Amniotic stem cell (primary cell): ENCODE results near the gene HOXA6.

Experiments
- DNase-seq: peaks from one replicate; lab custom pipeline; 2025; lab: John Stamatoyannopoulos, UW

Gene HOXA6

DNA sequence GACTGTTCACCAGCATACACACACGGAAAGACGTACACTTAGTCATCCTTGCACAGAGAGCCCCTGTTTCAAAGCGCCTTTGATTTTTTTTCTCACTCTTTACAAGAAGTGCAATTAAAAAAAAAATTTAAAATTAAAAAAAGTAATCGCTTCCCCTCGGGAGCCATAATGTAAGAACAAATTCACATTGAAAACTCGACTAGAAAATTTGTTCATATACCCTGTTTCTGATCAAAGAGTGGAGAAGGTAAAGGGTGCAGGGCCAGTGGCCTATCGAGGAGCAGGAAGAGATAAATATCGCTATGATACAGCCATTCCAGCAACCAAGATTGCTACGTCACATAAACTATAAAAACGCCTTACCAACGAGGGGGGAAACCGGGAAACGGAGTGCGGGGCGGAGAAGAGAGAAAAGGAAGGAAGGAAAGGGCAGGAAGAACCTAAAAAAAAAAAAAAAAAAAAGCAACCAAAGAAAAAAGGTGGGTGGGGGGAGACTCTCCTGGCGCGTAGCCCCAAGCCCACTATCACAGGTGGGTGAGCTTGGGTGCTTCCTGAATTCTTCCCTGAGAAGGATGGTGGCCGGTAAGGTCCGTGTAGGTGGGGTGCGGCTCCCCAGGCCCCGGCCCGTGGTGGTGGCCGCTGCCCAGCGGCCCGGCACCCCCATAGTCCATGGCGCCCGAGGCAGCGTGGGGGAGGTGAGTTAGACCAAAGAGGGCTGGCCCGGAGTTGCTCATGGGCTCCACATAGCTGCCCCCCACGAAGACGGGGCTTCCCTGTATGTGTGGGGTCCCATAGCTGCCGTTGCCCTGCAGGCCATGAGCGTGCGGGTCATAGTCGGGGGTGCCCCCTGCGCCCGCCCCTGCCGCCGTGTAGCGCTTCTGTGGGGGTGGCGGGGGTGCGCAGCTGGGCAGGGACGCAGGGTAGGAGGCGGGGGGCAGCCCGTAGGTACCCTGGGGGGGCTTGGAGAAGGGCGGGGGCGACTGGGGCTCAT lies 39.9 kb downstream of the HOXA6 start:
- DNase-seq: no peak

DNA sequence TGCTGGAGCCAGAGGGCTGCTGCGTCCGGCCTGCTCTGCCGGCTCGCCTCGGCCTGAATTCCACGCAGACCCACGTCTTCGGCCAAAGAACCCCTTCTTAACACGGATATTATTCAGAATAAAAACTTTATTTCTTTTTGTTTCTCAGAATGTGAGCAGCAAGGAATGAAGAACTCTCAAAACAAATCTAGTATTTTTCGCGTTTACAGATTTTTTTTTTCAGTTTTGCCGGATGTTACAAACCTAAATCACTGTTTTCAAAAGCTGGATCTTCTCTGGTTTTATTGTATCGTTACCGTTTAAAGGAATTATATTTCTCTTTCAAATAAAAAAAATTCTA lies 40.7 kb downstream of the HOXA6 start:
- no peak for DNase-seq

DNA sequence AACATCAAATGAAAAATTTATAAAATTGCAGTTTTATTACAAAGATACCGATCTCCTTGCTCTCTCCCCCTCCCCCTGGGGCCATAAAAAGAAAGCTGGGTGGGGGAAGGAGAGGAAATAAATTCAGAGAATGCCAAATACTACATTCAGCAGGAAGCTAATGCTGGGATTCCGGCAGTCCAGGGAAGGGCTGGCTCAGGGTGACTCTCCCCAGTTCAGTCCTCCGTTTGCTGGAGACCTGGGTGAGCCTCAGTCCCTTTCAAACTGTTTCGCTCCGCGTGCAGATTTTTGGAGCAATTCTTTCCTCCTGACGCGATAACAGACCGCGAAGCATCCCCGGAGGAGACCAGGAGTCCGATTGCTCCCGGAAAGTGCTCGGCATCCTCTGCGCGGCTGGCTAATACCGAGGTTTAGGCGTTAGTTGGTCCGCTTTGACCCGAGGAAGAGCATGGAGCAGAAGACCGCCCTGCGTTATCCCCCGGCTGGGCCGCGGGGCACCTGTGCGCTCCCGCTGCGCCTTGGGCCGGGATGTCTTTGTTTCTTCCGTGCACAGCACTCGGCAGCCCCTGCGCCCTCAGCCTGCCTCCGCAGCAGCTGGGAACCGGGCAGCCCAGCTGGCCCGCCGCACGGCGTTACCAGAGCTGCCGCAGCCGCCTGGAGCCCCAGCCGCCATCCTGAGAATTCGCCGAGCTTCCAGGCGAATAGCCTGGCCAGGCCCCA lies 41.2 kb downstream of the HOXA6 start:
- DNase-seq: no peak

DNA sequence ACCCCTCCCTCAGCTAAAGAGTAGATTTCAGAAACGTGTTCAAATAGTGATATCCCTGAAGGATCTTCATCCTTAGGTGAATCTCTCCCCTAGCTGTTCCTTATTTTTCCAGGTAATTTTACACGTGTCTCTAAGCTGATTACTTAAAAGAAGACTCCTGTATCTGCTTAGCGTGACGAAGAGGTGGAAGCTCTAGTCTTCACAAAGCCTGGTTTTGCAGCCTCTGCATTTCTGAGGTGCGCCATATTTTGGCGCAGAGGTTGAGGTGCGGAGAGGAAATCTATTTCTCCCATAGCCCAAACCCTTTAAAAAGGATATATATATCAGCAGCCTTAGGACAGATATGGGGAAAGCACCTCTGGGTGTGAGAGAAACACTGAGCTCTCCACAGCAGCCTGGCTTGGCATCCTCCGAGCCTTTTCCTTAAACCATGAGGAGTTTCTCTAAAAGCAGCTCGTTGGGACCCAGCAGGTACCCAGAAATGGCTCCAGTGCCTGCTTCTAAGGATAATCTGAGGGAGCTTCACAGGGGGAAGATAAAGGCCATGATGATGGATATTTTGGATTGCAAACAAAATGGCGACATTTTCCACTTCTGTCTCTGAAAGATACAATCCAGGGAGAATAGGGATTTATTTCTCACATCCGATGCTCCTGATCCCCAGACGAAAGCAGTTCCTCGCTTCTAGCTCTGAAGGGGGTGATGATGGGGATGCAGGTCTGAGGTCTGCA lies 42.1 kb downstream of the HOXA6 start:
- DNase-seq: no peak

- DNase-seq: no peak
These were observed 43.1 kb downstream of the HOXA6 start for GRCh38 chr7:27104341-27105058.

DNA sequence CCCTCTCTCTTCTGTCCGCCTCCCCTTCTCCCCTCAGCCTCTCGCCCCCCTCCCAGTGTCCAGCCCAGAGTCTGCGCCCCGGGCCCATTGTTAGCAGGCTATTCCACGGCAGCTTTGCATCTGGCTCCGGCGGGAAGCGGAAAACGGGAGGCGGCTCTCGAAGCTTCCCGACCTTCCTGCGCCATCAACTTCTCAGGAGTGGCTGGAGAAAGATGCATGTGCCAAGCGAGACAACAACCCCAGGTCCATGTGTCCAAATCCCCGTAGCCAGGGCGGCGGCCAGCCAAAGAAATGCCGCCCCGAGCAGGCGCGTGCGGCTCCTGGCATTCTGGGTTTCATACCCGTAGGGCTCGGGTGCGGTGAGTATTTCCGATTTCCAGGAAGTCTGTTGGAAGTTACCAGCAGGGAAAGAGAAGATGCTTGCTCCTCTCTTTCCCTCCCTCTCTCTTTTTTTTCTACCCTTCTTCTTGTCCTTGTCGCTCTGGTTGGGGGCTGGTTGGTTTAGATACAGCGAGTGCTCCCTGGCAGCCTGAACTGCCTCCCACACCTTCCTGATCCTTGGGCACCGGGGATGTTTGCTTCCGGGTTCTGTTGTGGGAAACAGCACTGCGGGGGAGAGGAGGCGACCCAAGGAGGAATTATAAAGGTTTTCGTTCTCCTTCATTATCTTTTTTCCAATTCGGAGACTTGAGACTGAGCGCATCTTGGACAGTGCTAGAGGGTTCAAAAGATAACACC lies 43.9 kb downstream of the HOXA6 start:
- no peak for DNase-seq

DNA sequence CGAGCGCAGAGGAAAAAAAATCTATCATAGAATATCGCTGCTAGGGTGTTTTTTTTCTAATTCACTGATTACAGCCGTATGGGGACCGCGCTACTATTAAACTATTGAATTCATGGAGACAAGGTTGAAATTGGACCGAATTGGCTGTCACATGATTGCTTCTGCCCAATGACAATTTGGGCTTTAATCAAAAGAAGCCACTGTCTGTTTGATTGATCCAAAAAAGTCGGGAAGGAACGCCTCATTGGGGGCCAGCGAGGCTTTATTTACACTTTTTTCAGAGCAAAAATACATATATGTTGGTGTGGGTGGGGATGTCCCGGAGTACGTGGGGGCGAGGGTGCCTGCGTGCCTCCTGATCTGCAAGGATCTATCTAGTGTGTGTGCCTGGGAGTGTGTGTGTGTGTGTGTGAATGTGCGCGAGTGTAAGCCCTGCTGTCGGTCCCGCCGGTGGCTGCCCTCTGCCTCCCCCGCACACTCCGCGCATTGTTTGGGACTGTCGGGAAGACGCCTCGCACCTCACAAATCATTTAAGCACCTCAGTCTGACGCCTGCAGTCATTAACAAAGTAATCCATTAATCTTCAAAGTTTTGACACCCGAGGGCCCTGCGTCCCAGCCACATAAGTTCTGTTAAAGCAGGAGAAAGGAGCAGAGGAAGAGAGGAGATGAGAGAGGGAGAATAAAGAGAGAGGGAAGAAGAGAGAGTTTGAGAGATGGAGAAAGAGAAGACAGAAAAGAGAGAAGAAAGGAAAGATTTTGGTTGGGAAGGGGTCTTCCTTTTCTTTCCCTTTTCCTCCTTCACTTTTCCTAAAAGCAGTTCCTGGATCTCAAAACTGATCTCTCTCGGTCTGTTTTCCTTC lies 44.8 kb downstream of the HOXA6 start, which contains the start of gene HOXA2:
Gene HOXA2, minus strand, starts transcription at position 103 of the 862 bp plus-strand sequence. CDS start 183 bp downstream, outside the sequence.
- no peak for DNase-seq

DNA sequence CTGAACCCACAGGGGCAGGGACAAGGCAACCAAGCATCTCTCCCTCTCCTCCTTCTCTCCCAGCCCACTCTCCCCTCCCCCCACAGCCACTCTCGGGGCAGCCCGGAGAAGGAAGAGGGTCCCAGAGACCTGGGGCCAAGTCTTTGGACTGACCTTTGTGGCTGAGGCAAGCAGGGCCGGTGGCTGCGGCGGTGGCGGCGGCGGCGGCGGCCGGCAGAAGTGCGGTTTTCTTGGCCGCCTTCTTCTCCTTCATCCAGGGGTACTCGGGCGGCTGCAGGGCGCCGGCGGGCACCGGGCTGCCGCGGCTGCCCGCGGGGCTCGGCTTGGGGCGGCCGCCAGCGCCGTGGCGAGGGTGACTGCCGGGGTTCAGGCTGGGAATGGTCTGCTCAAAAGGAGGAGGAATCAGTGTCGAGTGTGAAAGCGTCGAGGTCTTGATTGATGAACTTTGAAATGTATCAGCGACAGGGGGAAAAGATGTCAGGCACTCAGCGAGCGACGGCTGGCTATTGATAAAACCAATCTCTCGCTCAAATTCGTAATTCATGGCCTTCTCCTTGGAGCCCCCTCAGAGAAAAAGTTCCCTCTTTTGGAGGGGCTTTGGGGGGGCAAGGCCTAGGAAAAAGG lies 45.5 kb downstream of the HOXA6 start:
- DNase-seq: no peak

DNA sequence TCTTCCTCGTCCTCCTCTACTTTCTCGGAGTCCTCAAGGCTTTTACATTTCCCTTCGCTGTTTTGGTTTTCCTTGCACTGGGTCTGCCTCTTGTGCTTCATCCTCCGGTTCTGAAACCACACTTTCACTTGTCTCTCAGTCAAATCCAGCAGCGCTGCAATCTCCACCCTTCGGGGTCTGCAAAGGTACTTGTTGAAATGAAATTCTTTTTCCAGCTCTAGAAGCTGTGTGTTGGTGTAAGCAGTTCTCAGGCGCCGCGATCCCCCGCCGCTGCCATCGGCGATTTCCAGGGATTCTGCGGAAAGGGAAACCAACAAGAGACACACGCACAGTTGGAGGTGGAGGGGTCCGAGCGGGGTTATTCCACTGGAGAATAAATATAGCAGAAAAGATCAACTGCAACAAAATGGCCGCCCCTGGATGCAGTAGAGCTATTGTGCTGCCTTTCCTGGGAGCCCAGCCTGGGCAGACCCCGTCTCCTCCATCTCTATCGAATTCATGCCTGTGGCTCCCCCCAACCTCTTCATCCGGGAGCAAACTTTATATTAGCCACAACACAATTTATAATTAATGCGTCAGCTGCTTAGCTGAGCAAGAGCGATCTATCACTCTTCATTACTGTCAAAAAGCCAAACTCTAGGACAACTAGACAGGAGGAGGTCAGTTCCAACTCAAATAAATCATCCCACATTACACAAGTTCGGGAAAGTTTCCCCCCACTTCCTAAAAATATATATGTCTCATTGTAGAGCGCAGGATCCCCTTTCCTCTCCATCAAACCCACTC lies 46.2 kb downstream of the HOXA6 start:
- no peak for DNase-seq

- DNase-seq: no peak
These were observed 46.8 kb downstream of the HOXA6 start for GRCh38 chr7:27100694-27101170.

DNA sequence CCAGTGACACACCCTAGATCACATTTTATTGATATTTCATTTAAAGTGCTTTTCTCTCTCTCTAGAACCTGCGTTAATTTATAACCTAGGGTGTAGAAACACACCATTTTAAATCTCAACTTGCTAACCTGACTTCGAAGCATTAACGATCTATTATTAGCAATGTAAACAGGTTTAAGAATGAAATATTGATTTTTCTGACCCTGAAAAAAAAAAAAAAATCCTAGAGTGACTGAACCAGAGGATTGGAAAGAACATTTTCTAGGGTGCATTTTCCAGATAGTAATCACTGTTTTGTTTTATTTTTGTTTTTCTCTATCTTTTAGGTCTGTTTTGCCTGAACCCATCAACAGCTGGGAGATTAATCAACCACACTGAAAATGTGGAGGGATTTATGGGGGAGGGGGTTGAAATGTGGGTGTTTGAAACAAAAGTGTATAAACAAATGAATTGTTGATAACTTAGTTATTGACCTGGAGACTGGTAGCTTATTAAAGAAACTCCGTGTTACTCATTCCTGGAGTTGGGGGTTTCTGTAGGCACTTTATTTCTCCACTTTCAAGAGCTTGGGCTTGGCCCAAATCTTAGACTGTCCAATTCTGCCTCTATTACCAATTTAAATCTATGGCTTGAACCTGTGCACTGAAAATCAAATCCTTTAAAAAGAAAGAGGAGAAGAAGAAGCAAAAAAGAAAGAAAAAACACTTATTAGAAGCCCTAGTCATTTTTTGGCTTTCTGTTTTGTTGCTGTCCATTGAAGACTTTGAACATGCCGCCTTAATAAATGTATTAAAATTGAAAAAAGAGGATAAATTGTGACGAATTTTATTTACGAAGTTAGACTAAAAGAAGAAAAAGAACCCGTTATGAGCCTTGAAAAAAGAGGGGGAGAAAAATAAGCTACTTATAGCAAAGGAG lies 47.9 kb downstream of the HOXA6 start:
- no peak for DNase-seq

GRCh38 chr7:27098578-27099451 lies 48.8 kb downstream of the HOXA6 start:
- DNase-seq: no peak

- DNase-seq: no peak
These were observed 49.6 kb downstream of the HOXA6 start for GRCh38 chr7:27097686-27098577.

DNA sequence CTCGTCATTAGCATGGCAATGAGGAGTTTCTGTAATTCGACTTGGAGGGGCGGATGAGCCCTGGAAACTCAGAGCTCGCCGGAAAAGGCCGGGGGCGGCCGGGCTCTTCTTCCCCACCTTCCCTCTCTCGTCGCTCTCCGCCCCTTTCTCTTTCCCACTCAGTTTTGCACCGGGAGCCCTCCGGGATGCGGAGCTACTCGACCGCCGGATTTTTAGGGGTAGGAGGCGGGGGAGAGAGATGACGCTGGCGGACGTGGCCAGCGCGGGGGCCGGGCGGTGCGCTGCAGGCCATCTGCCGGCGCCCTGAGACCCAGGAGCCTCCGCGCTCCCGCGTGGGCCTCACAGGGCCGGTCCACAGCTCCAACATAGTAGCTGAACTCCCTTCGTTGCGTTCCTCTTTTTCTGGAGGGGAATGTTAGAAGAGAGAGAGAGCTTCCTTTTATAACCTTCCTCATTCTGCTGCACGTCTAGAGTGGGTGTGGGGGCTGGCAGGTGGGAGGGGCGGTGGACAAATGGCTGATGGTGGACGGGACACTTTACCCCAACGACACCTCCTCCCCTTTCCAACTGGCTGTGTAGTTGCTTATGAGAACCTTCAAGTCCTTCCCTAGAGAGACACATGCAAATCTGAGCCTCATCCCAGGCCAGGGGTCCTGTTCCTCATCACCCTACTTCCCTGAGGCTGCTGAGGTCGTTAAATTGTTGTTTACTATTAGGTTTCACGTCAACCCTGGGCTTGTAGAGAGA lies 50.6 kb downstream of the HOXA6 start:
- DNase-seq: no peak
